HCT116 (cell line): Measurements from ENCODE around the gene NDUFV3.
"Not testable (repeated sequence)": the region's sequence is repeated elsewhere in the genome, so short reads cannot be mapped to it uniquely, and the experiment has no call there.

Experiments used
- ATF3 ChIP-seq: IDR thresholded peaks from 2 replicates; pipeline ENCODE4 v1.6.1; 2012
- CBX3 ChIP-seq: IDR thresholded peaks from 2 replicates; pipeline ENCODE4 v1.6.1; 2012; ENCODE audit warnings: low read depth
- CEBPB ChIP-seq: IDR thresholded peaks from 2 replicates; pipeline ENCODE4 v1.6.1; 2012; ENCODE audit warnings: low read depth
- EZH2phosphoT487 ChIP-seq: fragments of 200-600 bp; IDR thresholded peaks from 2 replicates; pipeline ENCODE4 v1.6.1; 2018; ENCODE audit warnings: antibody characterized with exemption, borderline replicate concordance
- JUND ChIP-seq: IDR thresholded peaks from 2 replicates; pipeline ENCODE4 v1.6.1; 2012
- POLR2A ChIP-seq: IDR thresholded peaks from 2 replicates; pipeline ENCODE4 v1.7.0; 2011; ENCODE audit warnings: borderline replicate concordance; ENCODE audit not compliant: insufficient read depth, insufficient read length; ENCODE audit errors: extremely low read depth
- POLR2AphosphoS5 ChIP-seq: IDR thresholded peaks from 2 replicates; pipeline ENCODE4 v1.6.1; 2011; ENCODE audit warnings: mild to moderate bottlenecking, low read depth, low read length, moderate library complexity
- REST ChIP-seq: IDR thresholded peaks from 2 replicates; pipeline ENCODE4 v1.6.1; 2012; ENCODE audit warnings: low read depth
- SRF ChIP-seq: IDR thresholded peaks from 2 replicates; pipeline ENCODE4 v1.6.1; 2012; ENCODE audit warnings: low read depth
- TCF7L2 ChIP-seq: IDR thresholded peaks from 2 replicates; pipeline ENCODE4 v1.7.0; 2011; ENCODE audit warnings: borderline replicate concordance, inconsistent platforms; ENCODE audit not compliant: insufficient read depth, insufficient read length; ENCODE audit errors: extremely low read depth
- YY1 ChIP-seq: IDR thresholded peaks from 2 replicates; pipeline ENCODE4 v1.6.1; 2011; ENCODE audit warnings: low read length, low read depth, moderate library complexity, mild to moderate bottlenecking; ENCODE audit not compliant: insufficient replicate concordance; ENCODE audit errors: extremely low read depth
- ZBTB33 ChIP-seq: IDR thresholded peaks from 2 replicates; pipeline ENCODE4 v1.6.1; 2011; ENCODE audit warnings: mild to moderate bottlenecking, low read length, moderate library complexity; ENCODE audit not compliant: insufficient replicate concordance; ENCODE audit errors: extremely low read depth
- ZFX ChIP-seq: fragments of 450-650 bp; IDR thresholded peaks from 2 replicates; pipeline ENCODE4 v1.6.1; 2017
- TF ChIP-seq, protein P1 (sequence below), 3 experiments: fragments of 200-600 bp in 1 of 3; sonication (generic) in 1 of 3; IDR thresholded peaks in 2 of 3; conservative IDR thresholded peaks in 1 of 3; 2 replicates each; pipeline ENCODE4 v1.5.1; 2012 to 2017; ENCODE audit warnings: low read depth in 2 of 3, low read length in 2 of 3, antibody characterized with exemption in 1 of 3, borderline replicate concordance in 1 of 3, control low read depth in 1 of 3, mild to moderate bottlenecking in 1 of 3, mixed read lengths in 1 of 3, mixed run types in 1 of 3, moderate library complexity in 1 of 3; ENCODE audit not compliant: insufficient read depth in 1 of 3

DNA sequence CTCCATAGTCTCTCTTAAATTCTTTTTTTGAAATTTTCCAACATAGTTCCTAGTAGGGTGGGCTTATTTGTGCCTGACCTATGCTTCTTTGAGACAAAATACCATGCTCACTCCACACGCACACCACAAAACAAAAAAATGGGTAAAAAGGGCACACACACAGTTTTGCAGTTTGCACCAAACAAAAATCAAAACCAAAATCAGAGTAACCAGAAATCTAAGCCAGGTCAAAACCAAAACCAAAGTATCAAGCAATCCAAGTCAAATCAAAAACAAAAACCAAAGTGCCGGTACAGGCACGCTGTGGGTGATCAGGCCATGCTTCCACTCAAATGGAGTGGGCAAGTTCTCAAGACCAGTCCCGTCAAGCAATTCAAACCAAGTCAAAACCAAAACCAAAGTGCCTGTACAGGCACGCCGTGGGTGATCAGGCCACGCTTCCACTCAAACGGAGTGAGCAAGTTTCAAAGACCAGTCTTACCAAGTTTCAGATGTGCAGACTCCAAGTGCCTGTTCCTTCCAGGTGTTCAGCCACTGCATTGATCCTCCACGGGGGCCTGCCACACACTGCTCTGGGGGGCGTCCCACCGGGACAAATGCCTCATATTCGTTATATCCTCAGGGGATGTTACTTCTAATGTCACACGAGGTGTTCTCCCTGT lies 56.1 kb downstream of the NDUFV3 start:
- not testable (repeated sequence) for TF ChIP-seq EZH2phosphoT487, SRF, TCF7L2, POLR2A, JUND, POLR2AphosphoS5, CEBPB, REST, CBX3, ZBTB33, ZFX, YY1, ATF3
- TF ChIP-seq, protein P1, sequence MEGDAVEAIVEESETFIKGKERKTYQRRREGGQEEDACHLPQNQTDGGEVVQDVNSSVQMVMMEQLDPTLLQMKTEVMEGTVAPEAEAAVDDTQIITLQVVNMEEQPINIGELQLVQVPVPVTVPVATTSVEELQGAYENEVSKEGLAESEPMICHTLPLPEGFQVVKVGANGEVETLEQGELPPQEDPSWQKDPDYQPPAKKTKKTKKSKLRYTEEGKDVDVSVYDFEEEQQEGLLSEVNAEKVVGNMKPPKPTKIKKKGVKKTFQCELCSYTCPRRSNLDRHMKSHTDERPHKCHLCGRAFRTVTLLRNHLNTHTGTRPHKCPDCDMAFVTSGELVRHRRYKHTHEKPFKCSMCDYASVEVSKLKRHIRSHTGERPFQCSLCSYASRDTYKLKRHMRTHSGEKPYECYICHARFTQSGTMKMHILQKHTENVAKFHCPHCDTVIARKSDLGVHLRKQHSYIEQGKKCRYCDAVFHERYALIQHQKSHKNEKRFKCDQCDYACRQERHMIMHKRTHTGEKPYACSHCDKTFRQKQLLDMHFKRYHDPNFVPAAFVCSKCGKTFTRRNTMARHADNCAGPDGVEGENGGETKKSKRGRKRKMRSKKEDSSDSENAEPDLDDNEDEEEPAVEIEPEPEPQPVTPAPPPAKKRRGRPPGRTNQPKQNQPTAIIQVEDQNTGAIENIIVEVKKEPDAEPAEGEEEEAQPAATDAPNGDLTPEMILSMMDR (IDR thresholded peaks at IDR 0.05 in 2 of 3, conservative IDR thresholded peaks at IDR 0.05 in 1 of 3; ENCODE audit: borderline replicate concordance in 1 of 3, insufficient read depth in 1 of 3, low read depth in 2 of 3, low read length in 2 of 3): not testable (repeated sequence)
